Activated naive CD4-positive, alpha-beta T cell treated with anti-CD3 and anti-CD28 coated beads, Interleukin-2, amount 50 U/mL, for 72 hours (primary cell): ENCODE results near the gene KIF27. TPM values are rescaled to one million over a fixed set of nuclear protein-coding genes. Genes with fewer than 3 reads are reported as not detected.
"Not testable (repeated sequence)": the region's sequence is repeated elsewhere in the genome, so short reads cannot be mapped to it uniquely, and the experiment has no call there.

Experiments used
- ATAC-seq, 2 donors: fragments of 150-1000 bp; cut with Tn5 transposase; 2 replicates each; pipeline ENCODE4 v1.10.0; 2021; ENCODE audit warnings: mild to moderate bottlenecking in 2 of 2, moderate library complexity in 2 of 2
- DNase-seq, 2 donors: peaks; one replicate each; pipeline ENCODE4 v3.0.0; 2021 to 2022; ENCODE audit warnings: low spot score in 2 of 2
- H3K27ac Mint-ChIP-seq, 2 donors: one replicate each; pipeline ENCODE4 v1.8.0; 2022; ENCODE audit warnings: mild to moderate bottlenecking in 2 of 2, mixed read lengths in 2 of 2
- H3K36me3 Mint-ChIP-seq, 2 donors: one replicate each; pipeline ENCODE4 v1.8.0; 2022; ENCODE audit warnings: mixed read lengths in 2 of 2
- H3K9me3 Mint-ChIP-seq, 2 donors: one replicate each; pipeline ENCODE4 v1.8.0; 2022; ENCODE audit warnings: mixed read lengths in 2 of 2
- total RNA-seq, 2 donors: library from RNA; stranded (reverse); gene quantifications; one replicate each; pipeline ENCODE4 v1.2.3, GENCODE V29; 2022

The KIF27 gene
- total RNA-seq, 2 donors from 2014 or later: 4.7 to 4.9 TPM

DNA sequence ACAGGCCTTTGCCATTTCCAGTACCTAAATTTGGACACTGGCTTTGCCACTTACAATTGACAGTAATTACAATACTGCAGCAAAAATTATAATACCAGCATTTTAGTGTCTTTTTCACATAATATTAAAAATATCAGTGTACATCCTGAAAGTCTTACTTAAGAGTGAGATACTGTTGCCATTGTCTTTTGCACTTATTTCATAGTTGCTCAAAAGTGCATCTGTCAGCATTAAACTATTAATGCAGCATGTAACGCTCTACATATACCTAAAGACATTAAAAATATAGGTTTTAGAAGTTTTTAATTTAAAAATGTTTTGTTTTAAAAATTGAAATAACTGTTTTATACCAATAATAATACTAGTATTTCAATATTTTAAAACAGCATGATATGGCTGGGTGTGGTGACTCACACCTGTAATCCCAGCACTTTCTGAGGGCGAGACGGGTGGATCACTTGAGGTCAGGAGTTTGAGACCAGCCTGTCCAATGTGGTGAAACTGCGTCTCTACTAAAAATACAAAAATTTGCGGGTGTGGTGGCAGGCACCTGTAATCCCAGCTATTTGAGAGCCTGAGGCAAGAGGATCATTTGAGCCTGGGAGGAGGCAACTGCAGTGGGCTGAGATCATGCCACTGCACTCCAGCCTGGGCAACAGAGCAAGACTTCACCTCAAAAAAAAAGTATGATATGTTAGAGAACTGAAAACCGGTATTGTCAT, 39.4 kb downstream of the KIF27 start:
- DNase-seq, H3K27ac Mint-ChIP-seq, H3K36me3 Mint-ChIP-seq, H3K9me3 Mint-ChIP-seq, ATAC-seq: not testable (repeated sequence)

DNA sequence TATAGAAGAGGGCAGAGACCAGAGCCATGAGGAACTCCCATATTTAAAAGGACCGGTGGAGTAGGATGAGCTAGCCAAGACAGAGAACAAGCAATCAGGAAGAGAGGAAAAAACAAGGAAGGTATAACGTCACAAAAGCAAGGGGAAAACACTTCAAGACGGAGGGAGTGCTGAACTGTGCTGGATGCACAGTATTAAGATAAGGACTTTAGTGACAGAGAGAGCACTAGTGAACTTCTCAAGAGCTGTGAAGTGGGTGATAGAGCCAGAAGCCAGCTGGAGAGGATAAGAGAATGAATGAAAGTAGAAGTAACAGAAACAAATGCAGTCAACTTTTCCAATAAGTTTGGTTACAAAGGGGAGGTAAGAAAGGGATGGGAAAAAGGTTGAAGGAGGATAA, 45.7 kb downstream of the KIF27 start:
- not testable (repeated sequence) for DNase-seq, H3K27ac Mint-ChIP-seq, H3K9me3 Mint-ChIP-seq, ATAC-seq, H3K36me3 Mint-ChIP-seq

DNA sequence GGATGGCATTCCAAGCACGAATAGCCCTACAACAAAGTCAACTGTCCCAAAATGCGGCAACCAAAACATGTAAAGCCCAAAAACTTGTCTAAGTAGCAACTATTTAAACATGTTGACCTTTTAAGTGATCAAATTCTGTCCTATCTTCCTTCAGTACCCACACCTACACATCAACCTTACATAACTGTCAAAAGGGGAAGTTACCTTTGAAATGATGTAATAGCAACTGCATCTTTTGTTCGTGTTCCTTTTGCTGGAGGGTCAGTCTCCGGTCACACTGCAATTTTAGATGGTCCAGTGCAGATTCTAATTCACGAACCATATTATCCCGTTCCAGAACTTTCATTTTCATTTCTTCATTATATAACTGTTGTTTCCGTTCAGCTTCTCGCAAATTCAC, 71.3 kb downstream of the KIF27 start:
- H3K27ac Mint-ChIP-seq, ATAC-seq, H3K36me3 Mint-ChIP-seq, DNase-seq, H3K9me3 Mint-ChIP-seq: not testable (repeated sequence)

DNA sequence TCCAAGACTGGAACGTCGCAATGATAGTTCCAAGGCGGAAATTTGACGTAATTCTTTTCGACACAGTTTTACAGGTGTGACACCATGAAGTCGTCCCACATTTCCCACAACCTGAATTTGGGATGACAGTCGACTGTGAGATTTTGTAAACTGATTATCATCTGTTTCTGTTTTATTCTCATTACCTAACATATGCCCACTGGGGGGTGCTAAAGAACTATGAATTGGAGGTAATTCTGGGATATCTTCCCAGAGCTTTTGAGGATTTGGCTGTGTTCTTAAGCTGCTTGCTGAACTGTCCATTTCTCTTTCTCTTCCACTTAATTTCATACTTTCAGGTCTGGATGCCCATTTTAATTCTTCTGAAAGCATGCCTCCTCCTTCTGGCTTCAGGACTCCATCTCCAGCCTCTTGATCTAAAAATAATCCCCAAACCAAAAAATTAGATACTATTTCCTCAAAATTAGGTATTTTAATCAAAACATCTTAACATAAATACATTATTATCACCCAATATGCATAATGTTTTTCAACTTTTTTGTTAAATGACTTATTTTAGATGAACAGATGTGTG, 84.1 kb downstream of the KIF27 start:
- not testable (repeated sequence) for H3K36me3 Mint-ChIP-seq, DNase-seq, H3K27ac Mint-ChIP-seq, H3K9me3 Mint-ChIP-seq
- ATAC-seq: peak in 1 of 2 donors; percentile 29

DNA sequence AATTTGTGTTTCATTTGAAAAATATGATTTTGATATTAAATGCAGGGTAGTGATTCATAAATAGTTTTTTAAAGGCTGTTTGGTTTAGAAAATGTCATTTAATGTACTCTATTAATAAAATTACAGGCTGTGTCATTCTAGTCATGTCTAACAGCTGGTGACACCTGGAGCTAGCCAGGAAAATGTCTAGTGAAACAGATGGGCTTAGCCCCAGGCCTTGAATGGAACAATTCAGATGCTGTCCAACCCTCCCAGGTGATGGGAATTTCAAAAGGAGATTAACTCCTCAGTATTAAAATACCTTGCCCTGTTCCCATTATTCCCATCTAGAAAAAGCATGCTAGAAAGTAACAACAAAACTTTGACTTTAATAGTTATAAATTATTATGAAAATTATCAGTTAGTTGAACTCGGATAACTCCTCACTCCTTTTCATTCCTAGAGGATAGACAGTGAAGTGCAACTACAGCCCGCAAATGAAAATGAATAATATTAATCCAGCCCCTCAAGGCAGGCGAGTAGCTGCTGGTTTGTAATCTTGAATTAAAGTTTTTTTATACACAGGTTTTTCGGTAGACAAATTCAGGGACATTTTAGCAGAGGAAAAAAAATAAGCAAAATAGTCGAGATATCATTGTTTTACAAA, 90.7 kb downstream of the KIF27 start:
- not testable (repeated sequence) for H3K9me3 Mint-ChIP-seq, H3K36me3 Mint-ChIP-seq, ATAC-seq, H3K27ac Mint-ChIP-seq, DNase-seq

DNA sequence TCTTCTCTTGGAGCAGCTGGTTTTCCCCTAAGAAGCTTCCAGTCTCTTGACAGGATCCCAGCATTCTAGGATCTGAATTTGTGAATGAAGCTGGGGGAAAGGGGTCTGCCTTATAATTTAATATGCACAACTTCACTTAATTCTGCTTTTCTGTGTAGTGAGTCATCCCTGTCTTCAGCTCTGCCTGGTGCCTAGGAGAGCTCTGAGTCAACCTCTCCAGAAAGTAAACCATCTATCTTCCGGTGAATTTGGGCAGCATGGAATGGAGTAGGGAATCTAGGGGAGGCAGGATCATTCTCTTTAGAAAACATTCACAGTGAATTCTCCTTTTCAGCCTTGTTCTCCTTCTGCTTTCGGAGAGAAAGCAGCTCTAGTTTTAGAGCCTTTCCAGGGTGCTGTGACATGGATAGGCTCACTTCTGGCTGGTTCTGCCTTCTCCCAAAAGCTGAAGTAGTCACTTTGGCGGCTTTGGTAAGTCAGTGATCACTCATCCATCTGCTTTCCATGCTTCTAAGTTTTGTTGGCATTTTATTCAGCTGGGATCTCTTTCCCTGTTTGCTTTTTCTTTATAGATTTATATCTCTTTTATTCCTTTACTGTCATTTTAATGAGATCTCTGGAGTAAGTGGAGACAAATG, 96.1 kb downstream of the KIF27 start:
- not testable (repeated sequence) for H3K27ac Mint-ChIP-seq, H3K9me3 Mint-ChIP-seq, H3K36me3 Mint-ChIP-seq, DNase-seq, ATAC-seq

DNA sequence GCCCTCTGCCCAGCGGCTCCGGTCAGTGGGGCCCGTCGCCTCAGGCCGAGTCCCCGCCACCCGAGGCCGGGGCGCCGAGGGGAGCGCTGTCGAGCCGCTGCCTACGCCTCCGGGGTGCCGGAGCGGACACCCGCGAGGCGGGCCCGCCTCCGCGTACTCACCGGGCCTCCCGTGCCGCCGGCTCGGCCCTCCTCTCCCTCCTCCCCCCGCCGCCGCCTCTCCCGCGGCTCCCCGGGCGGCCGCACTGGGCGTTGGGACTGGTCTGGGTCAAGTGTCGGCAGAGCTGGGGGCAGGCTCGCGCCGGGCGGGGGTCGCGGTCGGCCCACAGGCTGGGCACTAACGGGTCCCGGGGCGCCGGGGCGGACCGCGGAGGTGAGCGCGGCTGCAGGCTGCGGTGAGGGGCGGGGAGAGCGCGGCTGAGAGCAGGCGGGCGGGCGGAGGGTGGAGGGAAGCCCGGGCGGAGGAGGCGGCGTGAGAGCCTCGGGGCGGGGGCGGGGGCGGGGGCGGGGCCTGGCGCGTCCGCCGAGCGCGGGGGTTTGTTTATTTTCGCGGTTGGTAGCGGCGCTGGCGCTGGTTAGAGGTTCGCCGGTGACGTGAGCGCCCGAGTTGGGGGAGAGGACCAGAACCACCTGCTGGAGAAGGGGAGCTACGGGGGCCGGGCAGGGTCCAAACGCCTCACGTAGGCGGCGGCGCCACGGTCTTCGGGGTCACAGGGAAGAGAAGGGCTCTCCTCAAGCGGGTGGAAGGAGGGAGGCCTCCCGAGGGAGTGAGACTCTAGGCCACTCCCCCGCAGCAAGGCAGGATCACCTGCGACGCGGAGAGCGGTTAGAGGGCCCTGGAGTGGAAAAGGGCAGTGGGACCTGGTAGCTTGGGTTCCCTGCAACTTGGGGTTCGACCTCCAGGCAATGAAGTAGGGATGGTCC, 103.6 kb downstream of the KIF27 start, which contains the start of gene GKAP1:
GKAP1 (minus strand) TSS at position 414 of the 923 bp plus-strand sequence. CDS start 11,252 bp downstream, outside the sequence.
- not testable (repeated sequence) for H3K9me3 Mint-ChIP-seq
- peak; percentile 84 to 91 for ATAC-seq
- peak within 1 kb of the TSS; percentile 57 to 75 for H3K27ac Mint-ChIP-seq

DNA sequence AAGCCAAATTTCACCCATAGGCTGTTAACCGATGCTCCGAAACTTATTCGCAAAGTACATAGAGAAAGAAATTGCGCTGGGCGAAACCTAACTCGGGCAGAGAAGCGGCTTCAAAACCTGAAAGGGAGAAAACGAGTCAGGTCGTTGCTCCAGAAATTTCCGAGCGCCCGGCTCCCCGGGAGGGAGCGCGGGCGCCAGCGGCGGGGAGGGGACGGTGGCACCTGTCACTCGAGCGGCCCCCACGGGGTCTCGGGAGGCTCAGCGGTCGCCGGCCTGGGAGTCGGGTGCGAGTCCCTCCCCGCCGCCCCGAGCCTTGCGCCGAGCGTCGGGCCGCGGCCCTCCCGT, 104.2 kb downstream of the KIF27 start:
- not testable (repeated sequence) for H3K9me3 Mint-ChIP-seq, ATAC-seq, H3K36me3 Mint-ChIP-seq
- peak overlapping the region in 1 of 2 donors; percentile 75 for H3K27ac Mint-ChIP-seq
- peak in 1 of 2 donors; percentile 31 for DNase-seq

More for the DNA sequence above, 103.6 kb downstream of the KIF27 start, which contains the start of gene GKAP1:
- peak; percentile 63 to 77 for DNase-seq
- H3K36me3 Mint-ChIP-seq: not testable (repeated sequence)

DNA sequence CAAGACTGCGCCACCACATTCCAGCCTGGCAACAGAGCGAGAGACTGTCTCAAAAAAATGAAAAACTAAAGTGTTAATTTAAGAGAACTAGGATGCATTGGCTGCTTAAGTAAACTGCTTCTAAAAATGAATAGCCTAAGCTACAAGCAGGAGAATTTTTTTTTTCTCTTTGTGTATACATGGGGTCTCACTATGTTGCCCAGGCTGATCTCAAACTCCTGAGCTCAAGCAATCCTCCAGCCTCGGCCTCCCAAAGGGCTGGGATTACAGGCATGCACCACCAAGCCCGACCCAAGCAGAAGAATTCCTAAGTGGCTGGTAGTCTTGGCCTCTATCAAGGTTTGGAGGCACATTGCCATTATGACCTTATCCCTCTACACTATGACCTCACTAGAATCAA, 106.1 kb downstream of the KIF27 start:
- not testable (repeated sequence) for ATAC-seq, H3K27ac Mint-ChIP-seq, H3K36me3 Mint-ChIP-seq, H3K9me3 Mint-ChIP-seq, DNase-seq

DNA sequence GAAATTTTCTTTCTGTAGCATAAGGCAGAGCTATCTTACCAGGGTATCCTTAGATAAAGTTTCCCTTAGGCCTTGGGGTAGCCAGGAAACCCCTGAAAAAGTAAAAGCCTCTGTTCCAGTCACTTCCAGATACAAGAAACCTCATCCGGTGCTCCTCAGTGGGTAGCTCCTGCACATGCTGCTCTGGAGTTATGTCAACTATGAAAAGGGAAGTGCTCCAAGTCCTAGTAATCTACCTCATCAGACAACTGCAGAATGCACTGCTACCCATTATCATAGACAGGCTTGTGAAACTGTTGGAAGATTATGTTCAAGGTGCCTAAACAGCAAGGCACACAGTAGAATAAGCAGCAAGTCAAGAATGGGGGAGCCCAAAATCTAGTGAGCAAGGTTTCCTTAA, 112.0 kb downstream of the KIF27 start:
- H3K36me3 Mint-ChIP-seq, H3K27ac Mint-ChIP-seq, H3K9me3 Mint-ChIP-seq, DNase-seq, ATAC-seq: not testable (repeated sequence)

DNA sequence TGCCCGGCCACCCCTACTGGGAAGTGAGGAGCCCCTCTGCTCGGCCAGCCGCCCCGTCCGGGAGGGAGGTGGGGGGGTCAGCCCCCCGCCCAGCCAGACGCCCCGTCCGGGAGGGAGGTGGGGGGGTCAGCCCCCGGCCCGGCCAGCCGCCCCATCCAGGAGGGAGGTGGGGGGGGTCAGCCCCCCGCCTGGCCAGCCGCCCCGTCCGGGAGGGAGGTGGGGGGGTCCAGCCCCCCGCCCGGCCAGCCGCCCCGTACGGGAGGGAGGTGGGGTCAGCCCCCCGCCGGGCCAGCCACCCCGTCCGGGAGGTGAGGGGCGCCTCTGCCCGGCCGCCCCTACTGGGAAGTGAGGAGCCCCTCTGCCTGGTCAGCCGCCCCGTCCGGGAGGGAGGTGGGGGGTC, 116.8 kb downstream of the KIF27 start:
- not testable (repeated sequence) for H3K36me3 Mint-ChIP-seq, ATAC-seq, H3K9me3 Mint-ChIP-seq, H3K27ac Mint-ChIP-seq, DNase-seq

DNA sequence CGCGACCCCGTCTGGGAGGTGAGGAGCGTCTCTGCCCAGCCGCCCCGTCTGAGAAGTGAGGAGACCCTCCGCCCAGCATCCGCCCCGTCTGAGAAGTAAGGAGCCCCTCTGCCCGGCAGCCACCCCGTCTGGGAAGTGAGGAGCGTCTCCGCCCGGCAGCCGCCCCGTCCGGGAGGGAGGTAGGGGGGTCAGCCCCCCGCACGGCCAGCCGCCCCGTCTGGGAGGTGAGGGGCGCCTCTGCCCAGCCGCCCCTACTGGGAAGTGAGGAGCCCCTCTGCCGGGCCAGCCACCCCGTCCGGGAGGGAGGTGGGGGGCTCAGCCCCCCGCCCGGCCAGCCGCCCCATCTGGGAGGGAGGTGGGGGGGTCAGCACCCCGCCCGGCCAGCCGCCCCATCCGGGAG, 117.3 kb downstream of the KIF27 start:
- not testable (repeated sequence) for DNase-seq, H3K27ac Mint-ChIP-seq, H3K9me3 Mint-ChIP-seq, ATAC-seq, H3K36me3 Mint-ChIP-seq

DNA sequence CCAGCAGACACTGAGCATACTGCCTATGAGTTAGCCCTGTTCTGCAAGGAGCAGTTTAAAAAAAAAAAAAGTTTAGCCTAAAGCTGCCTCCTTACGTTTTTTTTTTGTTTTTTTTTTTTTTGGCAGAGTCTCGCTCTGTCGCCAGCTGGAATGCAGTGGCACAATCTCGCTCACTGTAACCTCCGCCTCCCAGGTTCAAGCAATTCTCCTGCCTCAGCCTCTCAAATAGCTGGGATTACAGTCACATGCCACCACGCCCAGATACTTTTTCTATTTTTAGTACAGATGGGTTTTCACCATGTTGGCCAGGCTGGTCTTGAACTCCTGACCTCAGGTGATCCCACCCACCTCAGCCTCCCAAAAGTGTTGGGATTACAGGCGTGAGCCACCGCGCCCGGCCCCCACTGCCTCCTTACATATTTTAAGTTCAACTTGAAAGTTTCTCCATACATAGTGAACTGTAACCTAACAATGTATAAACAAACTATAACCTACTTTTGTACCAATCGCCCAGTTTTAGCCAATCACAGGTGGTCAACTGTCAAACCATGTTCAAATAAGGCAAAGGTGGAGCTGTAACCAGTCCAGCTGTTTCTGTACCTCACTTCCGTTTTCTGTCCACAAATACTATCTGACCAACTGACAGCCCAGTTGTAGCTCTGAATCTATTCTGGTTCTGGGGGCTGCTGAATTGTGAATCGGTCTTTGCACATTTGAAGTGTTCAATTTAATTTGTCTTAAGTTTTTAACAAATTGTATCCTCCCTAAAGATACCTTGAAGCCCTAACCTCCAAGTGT, 120.8 kb downstream of the KIF27 start:
- Mint-ChIP-seq H3K27ac (no peak overlapping the region), H3K9me3 (no peaks in the 10 kb centered on the region), H3K36me3 (no peaks in the 10 kb centered on the region)
- DNase-seq: no peak
- ATAC-seq: no peak

DNA sequence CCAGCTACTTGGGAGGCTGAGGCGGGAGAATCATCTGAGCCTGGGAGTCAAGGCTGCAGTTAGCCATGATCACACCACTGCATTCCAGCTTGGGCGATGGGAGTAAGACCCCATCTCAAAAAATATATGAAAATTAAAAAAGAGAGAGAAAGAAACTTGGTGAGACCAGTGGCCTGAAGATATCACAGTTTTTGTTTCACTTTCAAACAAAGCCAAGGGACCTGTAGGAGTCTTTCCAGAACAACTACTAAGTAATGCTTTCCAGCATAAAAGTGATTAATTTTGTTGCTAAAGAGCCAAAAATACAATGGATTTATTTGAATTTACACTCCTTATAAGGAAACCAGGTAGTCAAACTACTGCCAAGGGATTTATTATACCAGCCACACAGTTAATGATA, 127.2 kb downstream of the KIF27 start:
- H3K9me3 Mint-ChIP-seq: no peaks in the 10 kb centered on the region
- DNase-seq: no peak
- H3K36me3 Mint-ChIP-seq: no peaks in the 10 kb centered on the region
- ATAC-seq: no peak
- H3K27ac Mint-ChIP-seq: no peak overlapping the region

DNA sequence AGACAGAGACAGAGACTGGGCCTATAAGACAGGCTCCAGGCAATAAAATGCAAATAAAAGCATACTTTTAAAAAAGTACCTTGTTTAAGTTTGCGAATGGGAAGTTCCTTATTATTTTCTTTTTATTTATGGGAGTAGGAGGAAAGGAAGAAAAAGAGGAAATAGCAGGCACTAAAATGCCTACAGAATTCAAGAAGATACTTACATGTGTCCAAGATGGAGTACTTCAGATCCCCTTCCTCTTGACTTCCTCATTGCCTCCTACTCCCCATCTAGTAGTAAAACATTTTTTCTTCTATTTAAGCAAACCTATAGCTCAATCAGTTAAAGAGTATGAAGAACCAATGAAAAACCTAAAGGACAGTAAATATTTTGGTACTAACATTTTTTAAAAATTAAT, 128.5 kb downstream of the KIF27 start:
- Mint-ChIP-seq H3K27ac (no peak overlapping the region), H3K9me3 (no peaks in the 10 kb centered on the region), H3K36me3 (no peaks in the 10 kb centered on the region)
- DNase-seq: no peak
- ATAC-seq: no peak
